ENCODE data around the gene INS.

GRCh38 chr11:2164861-2165555 is 4.0 kb upstream of the INS start:
- no peak for TF ChIP-seq CTCF (IDR thresholded peaks at IDR 0.05)
- no peak for TF ChIP-seq POLR2A (IDR thresholded peaks at IDR 0.05)
- TF ChIP-seq POLR2AphosphoS5 (IDR thresholded peaks at IDR 0.05) = no peak

Measured in prostate gland (tissue), 2 donors.